ENCODE results near the gene CLDN34. TPM values are rescaled to one million over a fixed set of nuclear protein-coding genes. Genes with fewer than 3 reads are reported as not detected.

Gene CLDN34
- total RNA-seq, 6 experiments from 2014 or later: 0.22 to 0.39 TPM; not detected in 4

- DNase-seq (no peak), ATAC-seq (no peak)
- WGBS (ENCODE audit: insufficient coverage, low coverage, low lambda C conversion rate, missing lambda C conversion rate): 90% methylated on average over 9 of the region's 28 CpGs
- TF ChIP-seq CTCF (IDR thresholded peaks at IDR 0.05) (no peak), POLR2A (IDR thresholded peaks at IDR 0.05) (no peak)
- no peaks in the 10 kb centered on the region for H3K9me3 ChIP-seq
- no peak overlapping the region for H3K27ac ChIP-seq
- H3K27me3 ChIP-seq: no peaks in the 10 kb centered on the region
- H3K4me1 ChIP-seq: no peaks in the 10 kb centered on the region
- intact Hi-C loops (cut with DNase I): no loop called here
- H3K36me3 ChIP-seq: no peaks in the 10 kb centered on the region
- no peak overlapping the region for H3K4me3 ChIP-seq
Observed at GRCh38 chrX:9992061-9992460, 24.9 kb downstream of the CLDN34 start.

GRCh38 chrX:9992724-9993123, 25.6 kb downstream of the CLDN34 start:
- no peak for DNase-seq
- H3K4me3 ChIP-seq: no peak overlapping the region
- no peaks in the 10 kb centered on the region for H3K27me3 ChIP-seq
- no peak overlapping the region for H3K27ac ChIP-seq
- intact Hi-C loops (cut with DNase I): no loop called here
- H3K9me3 ChIP-seq: no peaks in the 10 kb centered on the region
- no peak for ATAC-seq
- TF ChIP-seq POLR2A (IDR thresholded peaks at IDR 0.05) (no peak), CTCF (IDR thresholded peaks at IDR 0.05) (no peak)
- no CpG with 5 or more reads among the region's 18 CpGs for WGBS (ENCODE audit: insufficient coverage, low coverage, low lambda C conversion rate, missing lambda C conversion rate)
- no peaks in the 10 kb centered on the region for H3K4me1 ChIP-seq
- H3K36me3 ChIP-seq: no peaks in the 10 kb centered on the region

GRCh38 chrX:9995855-9996339, 28.7 kb downstream of the CLDN34 start:
- intact Hi-C loops (cut with DNase I): loop anchor here (5.0 kb wide), 1 partner anchor 121 kb away; no protein-coding TSS in a partner anchor
- no peaks in the 10 kb centered on the region for H3K9me3 ChIP-seq
- peak; percentile 99 to 100 (median 100) for ATAC-seq

GRCh38 chrX:9997041-9997440, 29.9 kb downstream of the CLDN34 start:
- no peaks in the 10 kb centered on the region for H3K36me3 ChIP-seq
- DNase-seq: no peak
- ATAC-seq: no peak
- no peaks in the 10 kb centered on the region for H3K9me3 ChIP-seq
- intact Hi-C loops (cut with DNase I): loop anchor here (5.0 kb wide), 1 partner anchor 120 kb away; no protein-coding TSS in a partner anchor
- H3K27ac ChIP-seq: no peak overlapping the region
- no CpG with 5 or more reads among the region's 9 CpGs for WGBS (ENCODE audit: insufficient coverage, low coverage, low lambda C conversion rate, missing lambda C conversion rate)
- TF ChIP-seq POLR2A (IDR thresholded peaks at IDR 0.05) (no peak), CTCF (IDR thresholded peaks at IDR 0.05) (no peak)
- no peaks in the 10 kb centered on the region for H3K4me1 ChIP-seq
- no peak overlapping the region for H3K4me3 ChIP-seq
- no peaks in the 10 kb centered on the region for H3K27me3 ChIP-seq

More at GRCh38 chrX:9995855-9996339, 28.7 kb downstream of the CLDN34 start:
- Histone ChIP-seq H3K4me1 (no peaks in the 10 kb centered on the region), H3K27ac (no peak overlapping the region), H3K27me3 (no peaks in the 10 kb centered on the region), H3K36me3 (no peaks in the 10 kb centered on the region), H3K4me3 (no peak overlapping the region)
- 15% methylated on average over 17 of the region's 18 CpGs for WGBS (ENCODE audit: insufficient coverage, low coverage, low lambda C conversion rate, missing lambda C conversion rate)
- TF ChIP-seq POLR2A (IDR thresholded peaks at IDR 0.05) (no peak), CTCF (IDR thresholded peaks at IDR 0.05) (peak; percentile 96 to 99 (median 98))
- peak; percentile 81 to 86 (median 86) for DNase-seq
